NB4 (cell line): ENCODE measurements around the gene AHCY.

Experiments
- DNase-seq: peaks from one replicate; pipeline ENCODE4 v3.0.0; 2010; ENCODE audit warnings: low read depth
- H3K4me3 ChIP-seq: one replicate; pipeline ENCODE4 v1.5.1; 2011; ENCODE audit warnings: mild to moderate bottlenecking, low read depth, low read length, moderate library complexity
- CTCF ChIP-seq: IDR thresholded peaks from one replicate; pipeline ENCODE4 v1.5.1; 2012; ENCODE audit warnings: low read depth, low read length
- MAX ChIP-seq: IDR thresholded peaks from 2 replicates; pipeline ENCODE4 v1.6.1; 2011; ENCODE audit warnings: low read depth, low read length
- MYC ChIP-seq: IDR thresholded peaks from 2 replicates; pipeline ENCODE4 v1.6.1; 2011; ENCODE audit warnings: low read depth, low read length
- POLR2A ChIP-seq: IDR thresholded peaks from 2 replicates; pipeline ENCODE4 v1.6.1; 2011; ENCODE audit warnings: mild to moderate bottlenecking; ENCODE audit not compliant: insufficient read length; ENCODE audit errors: extremely low read depth

Gene AHCY

GRCh38 chr20:34312024-34312460, 8.9 kb upstream of the AHCY start:
- no peak for DNase-seq
- no peak overlapping the region for H3K4me3 ChIP-seq
- no peak for TF ChIP-seq POLR2A
- TF ChIP-seq MAX = no peak
- TF ChIP-seq CTCF = no peak
- no peak for TF ChIP-seq MYC

GRCh38 chr20:34311118-34312023, 8.2 kb upstream of the AHCY start:
- TF ChIP-seq MAX (no peak), MYC (no peak), CTCF (no peak), POLR2A (no peak)
- H3K4me3 ChIP-seq = no peak overlapping the region
- no peak for DNase-seq

- no peak for DNase-seq
- no peak for TF ChIP-seq POLR2A
- no peak for TF ChIP-seq MAX
- TF ChIP-seq MYC = no peak
- TF ChIP-seq CTCF = no peak
- H3K4me3 ChIP-seq = no peak overlapping the region
Observed at GRCh38 chr20:34310481-34311117, 7.4 kb upstream of the AHCY start.

GRCh38 chr20:34309691-34310090, 6.5 kb upstream of the AHCY start:
- TF ChIP-seq CTCF (no peak), MYC (no peak), POLR2A (no peak)
- no peak overlapping the region for H3K4me3 ChIP-seq
- DNase-seq = no peak

- no peak overlapping the region for H3K4me3 ChIP-seq
- peak; percentile 60 for DNase-seq
- TF ChIP-seq MYC (no peak), CTCF (no peak), MAX (no peak), POLR2A (no peak)
Observed at GRCh38 chr20:34305333-34306230, 2.4 kb upstream of the AHCY start.
